ENCODE results near the gene SEMA3C.

GRCh38 chr7:80876894-80877414 is 41.9 kb downstream of the SEMA3C start:
- TF ChIP-seq CTCF (IDR thresholded peaks at IDR 0.05) (no peak), EZH2 (IDR thresholded peaks at IDR 0.05; ENCODE audit: borderline replicate concordance, insufficient read depth, low read depth, low read length, poor library complexity, severe bottlenecking) (no peak)

Measured in B cell (primary cell).